Smooth muscle cell (in vitro differentiated cells): ENCODE measurements around the gene SH3GL2. TPM values are rescaled to one million over a fixed set of nuclear protein-coding genes. Genes with fewer than 3 reads are reported as not detected.

Source experiments
- DNase-seq: peaks from one replicate; lab custom pipeline; 2025; ENCODE audit not compliant: unreplicated experiment; lab: John Stamatoyannopoulos, UW
- H2AFZ ChIP-seq: fragments of 200-600 bp; sonication (generic); 2 replicates; pipeline ENCODE4 v1.6.0; 2016; ENCODE audit warnings: antibody characterized with exemption, low read depth, mild to moderate bottlenecking
- H3F3A ChIP-seq: fragments of 200-600 bp; sonication (generic); 2 replicates; pipeline ENCODE4 v1.6.0; 2017; ENCODE audit warnings: antibody characterized with exemption, low read depth
- H3K27ac ChIP-seq: fragments of 200-600 bp; sonication (generic); 2 replicates; pipeline ENCODE4 v1.5.1; 2016; ENCODE audit warnings: low read depth, mild to moderate bottlenecking
- H3K27me3 ChIP-seq: fragments of 200-600 bp; sonication (generic); 2 replicates; pipeline ENCODE4 v1.6.1; 2016; ENCODE audit warnings: low read depth, mild to moderate bottlenecking
- H3K36me3 ChIP-seq: fragments of 200-600 bp; sonication (generic); 2 replicates; pipeline ENCODE4 v1.5.1; 2016; ENCODE audit warnings: low read depth
- H3K4me1 ChIP-seq: fragments of 200-600 bp; sonication (generic); 2 replicates; pipeline ENCODE4 v1.5.1; 2016; ENCODE audit warnings: low read depth
- H3K4me2 ChIP-seq: fragments of 200-600 bp; sonication (generic); 2 replicates; pipeline ENCODE4 v1.6.0; 2016; ENCODE audit warnings: mild to moderate bottlenecking
- H3K4me3 ChIP-seq: fragments of 200-600 bp; sonication (generic); 2 replicates; pipeline ENCODE4 v1.5.1; 2016; ENCODE audit warnings: mild to moderate bottlenecking
- H3K79me2 ChIP-seq: fragments of 200-600 bp; sonication (generic); 2 replicates; pipeline ENCODE4 v1.6.0; 2016; ENCODE audit warnings: low read depth, mild to moderate bottlenecking
- H3K9ac ChIP-seq: fragments of 200-600 bp; sonication (generic); 2 replicates; pipeline ENCODE4 v1.6.0; 2016; ENCODE audit warnings: low read depth
- H3K9me3 ChIP-seq: fragments of 200-600 bp; sonication (generic); replicated peaks from 2 replicates; pipeline ENCODE4 v1.5.1; 2016; ENCODE audit warnings: low read depth
- H4K20me1 ChIP-seq: fragments of 200-600 bp; sonication (generic); 2 replicates; pipeline ENCODE4 v1.6.0; 2016; ENCODE audit warnings: low read depth
- CTCF ChIP-seq: fragments of 200-600 bp; sonication (generic); IDR thresholded peaks from 2 replicates; pipeline ENCODE4 v1.5.1; 2017; ENCODE audit warnings: borderline replicate concordance, mild to moderate bottlenecking, antibody characterized with exemption; ENCODE audit not compliant: insufficient read depth, poor library complexity, severe bottlenecking
- WGBS: methylation state at CpG from one replicate; pipeline ENCODE4 v1.1.7; 2016; ENCODE audit warnings: low lambda C conversion rate; 5-methylcytosine and 5-hydroxymethylcytosine counted together
- polyA plus RNA-seq: library from polyadenylated mRNA; unstranded; fragments of >200 nt; fragmentation: Nextera tagmentation; extraction: Ambion mirVana; gene quantifications from 2 replicates; pipeline ENCODE4 v1.2.1, GENCODE V29; 2016
- total RNA-seq: library from RNA; depleted of rRNA; stranded (reverse); fragments of >200 nt; gene quantifications from 2 replicates; pipeline ENCODE4 v1.2.3, GENCODE V29; 2014

Gene SH3GL2
- total and polyA plus RNA-seq, 2 experiments from 2014 or later: not detected

GRCh38 chr9:17799369-17799768 is 220.5 kb downstream of the SH3GL2 start:
- no peak overlapping the region for H2AFZ ChIP-seq
- no peaks in the 10 kb centered on the region for H3K9me3 ChIP-seq
- no peaks in the 10 kb centered on the region for H3F3A ChIP-seq
- H3K9ac ChIP-seq: no peak overlapping the region
- no peaks in the 10 kb centered on the region for H3K36me3 ChIP-seq
- no peak for TF ChIP-seq CTCF
- no peaks in the 10 kb centered on the region for H3K79me2 ChIP-seq
- no peak overlapping the region for H3K4me3 ChIP-seq
- no peak for DNase-seq
- peaks cover 53% of the 10 kb centered on the region for H3K27me3 ChIP-seq
- no peak overlapping the region for H3K4me2 ChIP-seq
- 93% methylated on average over 2 of the region's 2 CpGs for WGBS
- no peak overlapping the region for H3K27ac ChIP-seq
- H3K4me1 ChIP-seq: no peaks in the 10 kb centered on the region
- no peaks in the 10 kb centered on the region for H4K20me1 ChIP-seq

- H3F3A ChIP-seq: no peaks in the 10 kb centered on the region
- H3K9ac ChIP-seq: no peak overlapping the region
- H2AFZ ChIP-seq: no peak overlapping the region
- H3K9me3 ChIP-seq: no peaks in the 10 kb centered on the region
- H4K20me1 ChIP-seq: no peaks in the 10 kb centered on the region
- no peaks in the 10 kb centered on the region for H3K36me3 ChIP-seq
- H3K27ac ChIP-seq: no peak overlapping the region
- WGBS: 73% methylated on average over 2 of the region's 2 CpGs
- H3K27me3 ChIP-seq: peaks cover 49% of the 10 kb centered on the region
- TF ChIP-seq CTCF: no peak
- no peak for DNase-seq
- H3K4me2 ChIP-seq: no peak overlapping the region
- no peak overlapping the region for H3K4me3 ChIP-seq
- no peaks in the 10 kb centered on the region for H3K79me2 ChIP-seq
- no peaks in the 10 kb centered on the region for H3K4me1 ChIP-seq
Measured at GRCh38 chr9:17800418-17800817, 221.6 kb downstream of the SH3GL2 start.

GRCh38 chr9:17802249-17802857 is 223.5 kb downstream of the SH3GL2 start:
- Histone ChIP-seq H3K4me1 (no peaks in the 10 kb centered on the region), H3K36me3 (no peaks in the 10 kb centered on the region), H3K4me3 (no peak overlapping the region), H3K79me2 (no peaks in the 10 kb centered on the region), H3F3A (no peaks in the 10 kb centered on the region), H3K4me2 (no peak overlapping the region), H3K27me3 (peaks cover 47% of the 10 kb centered on the region), H2AFZ (no peak overlapping the region), H3K9me3 (no peaks in the 10 kb centered on the region), H3K27ac (no peak overlapping the region), H4K20me1 (no peaks in the 10 kb centered on the region), H3K9ac (no peak overlapping the region)
- peak; percentile 71 for TF ChIP-seq CTCF
- no peak for DNase-seq
- 41% methylated on average over 3 of the region's 3 CpGs for WGBS
